Left ventricle myocardium inferior (tissue), 1 donor: ENCODE results near the gene SMYD3. TPM values are rescaled to one million over a fixed set of nuclear protein-coding genes. Genes with fewer than 3 reads are reported as not detected.

Experiments
- DNase-seq: peaks from one replicate; pipeline ENCODE4 v3.0.0-alpha.2; 2020
- H3K27ac ChIP-seq: fragments of 200-600 bp; replicated peaks from 2 replicates; pipeline ENCODE4 v1.8.0; 2021
- H3K27me3 ChIP-seq: fragments of 200-600 bp; 2 replicates; pipeline ENCODE4 v1.8.0; 2021; ENCODE audit warnings: low read depth
- H3K36me3 ChIP-seq: fragments of 200-600 bp; 2 replicates; pipeline ENCODE4 v1.8.0; 2021
- H3K4me1 ChIP-seq: fragments of 200-600 bp; 2 replicates; pipeline ENCODE4 v1.8.0; 2021
- H3K4me3 ChIP-seq: fragments of 200-600 bp; 2 replicates; pipeline ENCODE4 v1.8.0; 2021; ENCODE audit warnings: mild to moderate bottlenecking, moderate library complexity
- H3K9me3 ChIP-seq: fragments of 200-600 bp; replicated peaks from 2 replicates; pipeline ENCODE4 v1.8.0; 2021
- CTCF ChIP-seq: fragments of 200-600 bp; IDR thresholded peaks from 2 replicates; pipeline ENCODE4 v1.8.0; 2021; ENCODE audit warnings: antibody characterized with exemption, mild to moderate bottlenecking, borderline replicate concordance
- intact Hi-C: fragments of 100-400 bp; cut with micrococcal nuclease; formaldehyde crosslinking; loops from one replicate; pipeline ENCODE4 v1.11.0; 2022
- total RNA-seq: library from RNA; stranded (reverse); fragmentation: NEBNext Ultra II Directional; extraction: Animal tissue kit (Norgen Biotek cat#: 25700); gene quantifications from one replicate; pipeline ENCODE4 v1.2.1, GENCODE V29; 2021
- donor health status: DM: no; HTN: yes; CAD: no; lungs with severe emphysema.

The SMYD3 gene
- total RNA-seq, 1 donor from 2014 or later = 9.9 TPM

DNA sequence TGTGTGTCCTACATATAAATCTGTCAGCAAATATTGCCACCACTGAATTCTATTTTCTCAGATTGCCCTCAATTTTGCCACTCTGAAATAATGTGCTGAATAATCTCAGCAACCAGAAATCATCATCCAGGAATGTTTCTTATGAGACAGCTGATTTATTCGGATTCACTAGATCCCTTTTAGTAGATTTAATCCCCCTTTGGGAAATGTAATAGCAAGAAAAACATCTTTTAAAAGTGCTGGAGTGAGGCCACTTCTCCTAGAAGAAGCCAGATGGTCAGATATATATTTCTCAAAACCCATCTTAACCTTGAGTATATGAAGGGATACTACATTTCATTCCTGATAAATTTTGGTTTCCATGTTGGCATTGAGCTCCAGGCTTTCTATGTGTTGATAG is 327.7 kb downstream of the SMYD3 start:
- no peak for TF ChIP-seq CTCF
- no peaks in the 10 kb centered on the region for H3K36me3 ChIP-seq
- H3K4me1 ChIP-seq = peaks cover 28% of the 10 kb centered on the region
- H3K4me3 ChIP-seq = no peak overlapping the region
- no peaks in the 10 kb centered on the region for H3K9me3 ChIP-seq
- no peak overlapping the region for H3K27ac ChIP-seq
- H3K27me3 ChIP-seq = no peaks in the 10 kb centered on the region
- intact Hi-C loops = no loop called here
- no peak for DNase-seq

GRCh38 chr1:246178717-246179311 is 328.3 kb downstream of the SMYD3 start:
- H3K4me3 ChIP-seq = no peak overlapping the region
- H3K9me3 ChIP-seq = no peaks in the 10 kb centered on the region
- peaks cover 23% of the 10 kb centered on the region for H3K4me1 ChIP-seq
- TF ChIP-seq CTCF = no peak
- H3K36me3 ChIP-seq = no peaks in the 10 kb centered on the region
- H3K27me3 ChIP-seq = no peaks in the 10 kb centered on the region
- H3K27ac ChIP-seq = no peak overlapping the region
- intact Hi-C loops = no loop called here
- no peak for DNase-seq

DNA sequence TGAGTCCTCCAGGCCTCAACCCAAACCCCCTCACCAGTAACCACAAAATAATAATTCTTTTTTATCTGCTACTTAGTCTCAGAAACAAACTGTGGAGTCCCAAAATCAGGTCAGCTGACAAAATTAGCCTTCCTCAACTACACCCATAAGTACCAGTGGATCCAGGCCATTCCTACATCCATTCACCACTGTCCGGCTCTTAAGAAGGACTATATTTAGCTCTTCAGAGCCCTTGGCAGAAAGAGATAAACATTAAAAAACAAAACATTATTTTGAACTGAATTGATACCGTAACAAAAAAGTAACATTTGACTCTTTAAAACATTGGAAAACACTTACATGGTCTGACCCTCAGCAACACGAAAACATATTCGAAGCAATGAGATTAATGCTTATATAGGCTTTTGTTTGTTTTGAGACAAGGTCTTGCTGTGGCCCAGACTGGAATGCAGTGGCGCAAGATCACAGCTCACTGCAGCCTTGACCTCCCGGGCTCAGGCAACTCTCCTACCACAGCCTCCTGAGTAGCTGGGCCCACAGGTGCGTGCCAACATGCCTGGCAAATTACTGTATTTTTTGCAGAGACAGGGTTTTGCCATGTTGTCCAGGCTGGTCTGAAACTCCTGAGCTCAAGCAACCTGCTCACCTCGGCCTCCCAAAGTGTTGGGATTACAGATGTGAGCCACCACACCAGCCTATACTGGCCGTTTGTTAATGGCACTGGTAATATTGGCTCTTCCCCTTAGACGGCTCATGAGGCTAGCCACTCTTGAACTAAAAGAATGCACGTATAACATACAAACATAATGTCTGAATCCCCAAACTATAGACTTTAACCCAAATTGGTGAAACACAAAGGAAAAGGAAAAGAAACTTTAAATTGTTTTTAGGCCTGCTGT is 330.7 kb downstream of the SMYD3 start:
- no peak overlapping the region for H3K27ac ChIP-seq
- DNase-seq = no peak
- intact Hi-C loops = no loop called here

DNA sequence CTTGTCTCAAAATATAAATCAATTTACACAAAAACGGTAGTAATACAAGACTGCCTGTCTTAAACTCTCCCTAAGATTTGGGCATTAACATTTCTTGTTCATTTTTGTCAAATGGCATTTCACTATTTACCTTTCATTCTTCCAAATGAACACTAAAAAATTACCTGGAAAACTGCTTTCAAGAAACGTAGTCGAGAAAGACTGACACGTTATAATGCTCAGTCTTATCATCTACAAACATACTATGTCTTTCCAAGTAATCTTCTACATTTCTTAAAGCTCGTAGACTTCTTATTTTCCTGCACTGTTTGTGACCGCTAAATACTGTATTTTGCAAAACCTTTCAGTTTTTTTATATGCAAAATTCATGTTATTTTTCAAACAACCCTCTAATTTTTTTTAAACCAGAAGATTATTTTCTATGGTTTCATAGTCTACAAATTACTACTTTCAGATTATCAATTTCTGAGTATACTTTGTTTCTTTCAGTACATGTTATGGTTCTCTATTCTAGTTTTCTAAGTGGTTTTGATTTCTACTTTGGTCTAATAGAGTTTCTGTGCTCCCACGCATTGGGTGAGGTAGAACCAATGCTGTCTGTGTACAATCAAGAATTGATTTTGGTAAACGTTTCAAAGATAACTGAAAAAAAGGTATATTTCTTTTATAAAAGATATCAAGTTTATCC is 336.4 kb downstream of the SMYD3 start:
- Histone ChIP-seq H3K9me3 (no peaks in the 10 kb centered on the region), H3K36me3 (no peaks in the 10 kb centered on the region), H3K27me3 (no peaks in the 10 kb centered on the region), H3K4me1 (peaks cover 4% of the 10 kb centered on the region), H3K27ac (no peak overlapping the region), H3K4me3 (no peak overlapping the region)
- no peak for DNase-seq
- no peak for TF ChIP-seq CTCF
- intact Hi-C loops = no loop called here

More for the DNA sequence above, 330.7 kb downstream of the SMYD3 start:
- Histone ChIP-seq H3K27me3 (no peaks in the 10 kb centered on the region), H3K4me3 (no peak overlapping the region), H3K9me3 (no peaks in the 10 kb centered on the region), H3K4me1 (peaks cover 15% of the 10 kb centered on the region), H3K36me3 (no peaks in the 10 kb centered on the region)
- no peak for TF ChIP-seq CTCF

DNA sequence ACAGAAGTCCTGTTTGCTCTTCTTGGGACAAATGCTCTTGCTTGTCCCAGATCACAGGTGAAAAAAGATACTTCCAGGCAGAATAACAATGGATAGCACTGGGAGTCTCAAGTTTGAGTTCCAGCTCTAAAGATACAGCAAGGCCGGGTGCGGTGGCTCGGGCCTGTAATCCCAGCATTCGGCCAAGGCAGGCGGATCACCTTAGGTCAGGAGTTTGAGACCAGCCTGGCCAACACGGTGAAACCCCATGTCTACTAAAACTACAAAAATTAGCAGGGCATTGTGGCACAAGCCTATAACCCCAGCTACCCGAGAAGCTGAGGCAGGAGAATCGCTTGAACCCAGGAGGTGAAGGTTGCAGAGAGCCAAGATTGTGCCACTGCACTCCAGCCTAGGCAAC is 337.6 kb downstream of the SMYD3 start:
- Histone ChIP-seq H3K27ac (no peak overlapping the region), H3K27me3 (no peaks in the 10 kb centered on the region), H3K36me3 (no peaks in the 10 kb centered on the region), H3K9me3 (no peaks in the 10 kb centered on the region), H3K4me1 (no peaks in the 10 kb centered on the region), H3K4me3 (no peak overlapping the region)
- intact Hi-C loops = no loop called here
- TF ChIP-seq CTCF = no peak
- no peak for DNase-seq
